ENCODE results near the gene PIGBOS1.
"Not testable (repeated sequence)": the region's sequence is repeated elsewhere in the genome, so short reads cannot be mapped to it uniquely, and the experiment has no call there.

Gene PIGBOS1

DNA sequence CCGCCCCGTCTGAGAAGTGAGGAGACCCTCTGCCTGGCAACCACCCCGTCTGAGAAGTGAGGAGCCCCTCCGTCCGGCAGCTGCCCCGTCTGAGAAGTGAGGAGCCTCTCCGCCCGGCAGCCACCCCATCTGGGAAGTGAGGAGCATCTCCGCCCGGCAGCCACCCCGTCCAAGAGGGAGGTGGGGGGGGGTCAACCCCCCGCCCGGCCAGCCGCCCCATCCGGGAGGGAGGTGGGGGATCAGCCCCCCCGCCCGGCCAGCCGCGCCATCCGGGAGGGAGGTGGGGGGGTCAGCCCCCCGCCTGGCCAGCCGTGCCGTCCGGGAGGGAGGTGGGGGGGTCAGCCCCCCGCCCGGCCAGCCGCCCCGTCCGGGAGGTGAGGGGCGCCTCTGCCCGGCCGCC, 16.1 kb downstream of the PIGBOS1 start:
- in situ Hi-C loops (cut with HindIII; ENCODE audit: low sequenced_read_pairs) = not testable (repeated sequence)

DNA sequence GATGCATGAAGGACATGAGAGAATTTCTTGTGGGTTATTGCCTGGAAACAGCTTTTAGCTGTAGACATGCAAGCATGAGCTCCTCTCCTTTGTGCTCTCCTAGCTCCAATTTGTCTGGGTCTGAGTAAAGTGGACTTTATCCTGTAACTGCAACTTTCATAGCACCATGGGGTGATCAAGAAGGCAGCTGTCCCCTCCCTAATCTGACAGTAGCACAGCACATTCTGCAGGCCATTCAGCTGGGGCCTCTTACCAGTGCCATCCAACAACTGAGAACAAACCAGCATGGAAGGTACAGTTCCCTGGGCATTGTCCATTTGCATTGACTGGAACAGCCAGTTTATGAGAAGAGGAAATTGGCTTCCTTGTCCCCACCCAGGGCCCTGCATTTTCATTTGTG, 21.6 kb downstream of the PIGBOS1 start:
- in situ Hi-C loops (cut with HindIII; ENCODE audit: low sequenced_read_pairs) = no loop called here

DNA sequence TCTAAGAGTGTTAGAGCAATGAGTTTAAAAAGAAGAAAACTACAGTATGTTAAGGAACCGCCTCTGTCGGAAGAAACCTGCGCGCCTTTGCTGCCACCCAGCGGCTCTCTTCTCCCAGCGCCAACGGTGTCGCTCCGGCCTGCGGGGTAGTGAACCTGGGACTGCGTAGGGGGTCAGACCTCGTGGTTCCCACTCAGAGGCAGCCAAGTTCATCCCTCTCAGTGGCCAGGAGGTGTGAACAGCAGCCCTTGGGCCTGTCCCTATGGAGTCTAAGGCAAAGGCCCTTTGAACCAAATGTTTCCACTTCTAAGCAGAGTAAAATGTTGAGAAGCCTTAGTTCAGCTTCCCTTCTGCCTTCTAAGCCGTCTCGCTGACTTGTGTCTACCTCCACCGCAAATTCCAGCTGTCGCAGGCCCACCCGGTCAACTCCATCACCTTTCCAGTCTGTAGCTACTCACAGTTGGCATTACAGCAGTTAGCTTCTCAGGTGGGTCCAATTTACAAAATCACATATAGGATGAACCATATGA, 28.3 kb downstream of the PIGBOS1 start:
- in situ Hi-C loops (cut with HindIII; ENCODE audit: low sequenced_read_pairs) = no loop called here

DNA sequence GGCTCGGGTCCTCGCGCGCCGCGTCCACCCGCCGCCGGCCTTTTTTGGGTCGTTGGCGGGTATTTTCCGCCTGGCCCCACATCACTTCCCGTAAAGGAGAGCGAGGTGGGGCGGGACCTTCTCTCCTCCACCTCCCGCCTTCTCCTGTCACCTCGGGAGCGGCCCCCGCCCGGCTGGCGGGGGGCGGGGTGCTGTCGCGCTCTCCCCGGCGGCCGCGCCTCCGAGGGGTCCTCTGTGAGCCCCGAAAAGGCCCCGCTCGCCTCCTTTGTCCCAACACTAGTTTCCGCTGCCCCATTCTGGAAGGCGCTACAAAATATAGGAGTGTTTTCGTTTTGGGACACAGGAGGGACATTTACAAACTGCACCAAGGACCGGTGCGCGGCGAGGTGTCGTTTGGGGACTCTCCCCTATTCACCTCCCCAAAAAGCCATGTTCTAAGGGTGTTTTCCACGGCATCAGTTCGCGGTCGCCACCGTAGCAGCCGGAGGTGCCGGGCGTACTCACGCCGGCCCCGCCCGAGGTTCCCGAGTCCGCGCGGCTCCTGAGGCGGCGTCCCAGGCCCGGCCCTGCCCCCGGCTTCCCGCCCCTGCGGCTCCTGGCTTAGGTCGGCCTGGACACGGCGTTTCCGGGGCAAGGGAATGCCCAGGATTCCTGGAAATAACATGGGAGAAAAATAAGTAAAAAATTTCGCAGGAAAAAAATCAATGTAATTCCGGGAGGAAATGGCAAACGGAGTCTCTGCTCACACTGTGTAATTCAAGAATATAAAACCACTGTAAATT, 29.0 kb downstream of the PIGBOS1 start, which contains the start of gene RAB27A:
RAB27A (minus strand) TSS at position 68 of the 782 bp plus-strand sequence. CDS start 54,879 bp downstream, outside the sequence.
- in situ Hi-C loops (cut with HindIII; ENCODE audit: low sequenced_read_pairs) = no loop called here

DNA sequence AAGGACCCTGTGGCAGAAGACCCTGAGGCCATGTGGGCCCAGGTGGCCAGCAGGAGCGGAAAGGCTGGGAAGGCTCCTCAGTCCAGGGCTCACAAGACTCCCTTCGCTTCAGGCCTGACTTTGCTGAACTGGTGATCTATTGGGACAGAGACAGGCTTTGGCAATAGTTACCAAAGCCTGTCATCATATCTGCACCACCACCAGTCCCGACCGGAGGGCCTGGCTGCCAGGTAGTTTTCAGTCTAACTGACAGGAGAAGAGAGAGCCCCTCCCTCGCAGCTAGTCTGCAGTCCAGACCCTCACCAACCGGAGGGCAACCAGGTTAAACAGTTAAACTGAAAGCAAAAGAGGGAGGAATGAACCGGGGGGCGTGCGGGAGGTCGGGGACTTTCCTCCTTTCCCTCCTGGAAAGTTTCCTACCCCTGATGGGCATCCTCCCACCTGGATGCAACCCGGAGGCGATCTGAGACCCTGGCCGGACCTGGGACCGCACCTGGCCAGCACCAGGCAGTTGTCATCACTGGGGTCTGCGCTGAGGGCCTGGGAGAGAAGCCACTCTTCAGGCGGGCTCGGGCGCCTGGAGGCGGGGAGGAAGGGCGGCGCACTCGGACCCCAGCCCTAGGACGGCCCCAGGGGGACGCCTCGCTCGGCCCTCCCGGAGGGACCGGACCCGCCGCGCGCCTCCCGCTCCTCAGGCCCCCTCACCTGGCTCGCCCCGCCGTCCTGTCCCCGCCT, 29.7 kb downstream of the PIGBOS1 start:
- in situ Hi-C loops (cut with HindIII; ENCODE audit: low sequenced_read_pairs) = no loop called here

DNA sequence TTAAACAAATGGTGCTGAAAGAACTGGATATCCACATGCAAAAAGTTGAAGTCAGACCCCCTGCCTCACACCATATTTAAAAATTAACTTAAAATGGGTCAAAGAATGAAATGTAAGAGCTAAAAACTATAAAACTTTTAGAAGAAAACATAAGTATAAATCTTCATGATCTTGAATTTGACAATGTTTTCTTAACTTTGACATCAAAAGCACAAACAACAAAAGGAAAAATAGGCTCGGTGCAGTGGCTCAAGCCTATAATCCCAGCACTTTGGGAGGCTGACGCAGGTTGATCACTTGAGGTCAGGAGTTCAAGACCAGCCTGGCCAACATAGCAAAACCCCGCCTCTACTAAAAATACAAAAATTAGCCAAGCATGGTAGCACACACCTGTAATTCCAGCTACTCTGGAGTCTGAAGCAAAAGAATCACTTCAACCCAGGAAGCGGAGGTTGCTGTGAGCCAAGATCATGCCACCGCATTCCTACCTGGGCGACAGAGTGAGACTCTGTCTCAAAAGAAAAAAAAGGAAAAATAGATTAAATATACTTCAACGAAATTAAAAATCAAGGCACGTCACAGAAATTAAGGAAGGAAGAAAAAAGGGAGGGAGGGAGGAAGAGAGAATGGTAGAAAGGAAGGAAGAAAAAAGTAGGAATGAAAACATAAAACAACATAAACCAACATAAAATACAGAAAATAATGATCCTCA, 30.8 kb downstream of the PIGBOS1 start:
- in situ Hi-C loops (cut with HindIII; ENCODE audit: low sequenced_read_pairs) = no loop called here

DNA sequence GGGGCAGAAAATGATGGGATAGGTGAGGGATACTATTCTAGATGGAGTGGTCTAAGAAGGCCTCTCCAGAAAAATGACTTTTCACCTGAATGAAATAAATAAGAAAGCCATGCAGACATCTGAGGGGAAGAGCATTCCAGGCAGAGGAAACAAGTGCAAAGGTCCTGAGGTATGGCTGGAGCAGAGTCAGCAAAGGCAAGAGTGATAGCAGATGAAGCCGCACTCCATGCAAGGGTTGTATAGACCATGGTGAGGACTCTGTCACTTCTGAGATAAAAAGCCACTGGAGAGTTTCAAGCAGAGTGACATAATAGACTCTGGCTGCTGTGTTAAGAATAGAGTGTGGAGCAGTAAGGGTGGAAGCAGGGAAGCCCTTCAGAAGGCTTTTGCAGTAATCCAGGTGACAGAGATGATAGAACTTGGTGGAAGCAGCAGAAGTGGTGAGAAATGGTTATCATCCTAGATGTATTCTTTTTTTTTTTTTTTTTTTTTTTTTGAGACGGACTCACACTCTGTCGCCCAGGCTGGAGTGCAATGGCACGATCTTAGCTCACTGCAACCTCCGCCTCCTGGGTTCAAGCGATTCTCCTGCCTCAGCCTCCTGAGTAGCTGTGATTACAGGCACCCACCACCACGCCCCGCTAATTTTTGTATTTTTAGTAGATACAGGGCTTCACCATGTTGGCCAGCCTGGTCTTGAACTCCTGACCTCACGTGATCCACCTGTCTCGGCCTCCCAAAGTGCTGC, 32.3 kb downstream of the PIGBOS1 start:
- in situ Hi-C loops (cut with HindIII; ENCODE audit: low sequenced_read_pairs) = not testable (repeated sequence)

DNA sequence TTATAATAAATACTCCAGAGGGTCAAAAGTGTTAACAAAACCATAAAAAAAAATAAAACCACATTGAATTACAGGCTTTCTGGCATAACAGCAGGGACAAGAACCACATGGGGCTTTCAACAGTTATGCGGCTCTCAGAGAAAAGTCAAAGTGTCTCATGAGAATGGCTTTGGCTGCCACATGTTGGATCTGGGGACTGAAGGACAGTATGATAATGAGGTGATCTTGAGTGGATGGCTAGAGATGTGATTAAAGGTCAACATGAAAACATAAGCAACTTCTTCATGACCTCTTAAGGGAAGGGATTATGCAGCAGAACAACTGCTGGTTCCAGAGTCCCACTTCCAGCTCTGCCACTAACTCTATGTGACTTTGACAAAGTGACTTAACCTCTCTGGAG, 34.5 kb downstream of the PIGBOS1 start:
- in situ Hi-C loops (cut with HindIII; ENCODE audit: low sequenced_read_pairs) = no loop called here

DNA sequence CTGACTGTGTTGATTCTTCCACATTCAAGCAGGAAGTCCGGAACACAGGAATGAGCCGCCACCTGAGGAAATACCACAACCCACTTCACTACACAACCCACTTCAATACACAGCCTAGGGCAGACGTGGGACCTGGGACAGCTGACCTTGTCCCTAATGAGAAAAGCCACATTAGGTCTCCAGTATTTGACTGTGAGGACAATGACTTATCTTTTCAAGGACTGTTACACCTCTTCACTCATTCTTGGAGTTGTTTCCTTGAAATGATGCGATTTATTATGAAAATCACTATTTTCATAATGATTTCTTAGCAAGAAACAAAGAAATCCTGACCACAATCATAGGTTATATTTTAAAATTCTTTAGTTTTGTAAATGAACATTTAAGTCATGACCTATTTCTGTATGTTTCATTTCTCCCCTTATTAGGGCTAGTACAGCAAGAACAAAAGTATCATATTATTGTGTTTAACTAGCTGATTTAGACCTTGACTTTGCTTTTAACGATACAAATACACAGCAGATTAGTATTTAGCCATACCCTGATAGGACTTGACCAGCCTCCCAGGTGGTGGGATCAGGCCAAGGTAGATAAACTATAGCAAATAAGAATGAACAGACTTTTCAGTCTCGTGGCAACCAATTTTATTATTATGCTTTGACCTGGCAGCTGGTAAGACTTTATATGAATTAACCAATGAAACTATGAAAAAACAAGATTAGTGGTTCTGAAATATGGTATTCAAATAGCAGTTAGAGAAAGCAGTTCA, 35.4 kb downstream of the PIGBOS1 start:
- in situ Hi-C loops (cut with HindIII; ENCODE audit: low sequenced_read_pairs) = no loop called here

DNA sequence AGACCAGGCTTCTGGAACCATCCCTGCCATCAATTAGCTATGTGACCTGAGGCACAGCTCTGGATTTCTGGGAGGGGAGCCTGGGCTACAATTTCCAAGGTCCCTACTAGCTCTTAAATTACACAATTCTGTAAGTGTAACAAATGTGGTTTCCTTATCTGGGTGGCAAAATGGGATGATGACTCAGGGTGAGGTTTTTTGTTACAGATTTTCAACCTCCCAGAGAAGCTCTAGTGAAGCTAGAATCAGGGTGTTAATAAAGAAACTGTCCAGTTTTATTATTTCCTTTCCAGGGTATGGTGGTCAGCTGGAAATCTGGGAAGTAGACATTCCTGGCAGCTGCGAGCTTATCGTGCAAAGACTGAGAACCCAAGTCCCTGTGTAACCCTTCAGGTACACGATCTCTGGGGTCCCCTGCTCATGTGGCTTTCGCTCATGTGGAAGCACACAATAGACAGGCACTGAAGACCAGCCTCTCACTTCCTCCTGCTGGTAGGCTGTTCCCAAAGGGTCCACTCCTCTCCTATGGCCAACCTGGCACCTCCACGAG, 36.6 kb downstream of the PIGBOS1 start:
- in situ Hi-C loops (cut with HindIII; ENCODE audit: low sequenced_read_pairs) = no loop called here

DNA sequence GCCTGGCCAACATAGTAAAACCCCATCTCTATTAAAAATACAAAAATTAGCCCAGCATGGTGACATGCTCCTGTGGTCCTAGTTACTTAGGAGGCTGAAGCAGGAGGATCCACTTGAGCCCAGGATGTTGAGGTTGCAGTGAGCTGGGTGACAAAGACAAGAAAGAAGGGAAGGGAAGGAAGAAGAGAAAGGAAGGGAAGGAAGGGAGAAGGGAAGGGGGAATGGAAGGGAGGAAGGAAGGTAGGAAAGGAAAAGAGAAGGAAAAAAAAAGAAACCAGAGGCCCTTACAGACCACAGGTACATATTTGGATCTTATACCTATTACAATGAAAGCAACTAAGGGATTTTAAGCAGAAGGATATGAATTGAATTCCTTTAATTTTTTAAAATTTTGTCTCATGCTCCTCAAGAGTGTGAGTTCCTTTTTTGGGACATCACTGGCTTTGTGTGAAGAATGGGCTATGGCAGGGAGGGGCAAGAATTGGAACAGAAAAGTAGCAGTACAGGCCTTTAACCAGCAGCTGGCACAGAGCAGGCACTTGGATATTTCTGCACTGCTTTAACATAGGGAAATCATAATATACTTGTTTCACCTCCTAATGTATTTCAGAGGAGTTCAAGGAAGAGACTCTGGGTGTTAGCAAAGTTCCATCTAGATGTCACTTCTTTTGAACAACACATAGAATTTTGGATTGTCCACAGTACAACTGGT, 37.2 kb downstream of the PIGBOS1 start:
- in situ Hi-C loops (cut with HindIII; ENCODE audit: low sequenced_read_pairs) = no loop called here

DNA sequence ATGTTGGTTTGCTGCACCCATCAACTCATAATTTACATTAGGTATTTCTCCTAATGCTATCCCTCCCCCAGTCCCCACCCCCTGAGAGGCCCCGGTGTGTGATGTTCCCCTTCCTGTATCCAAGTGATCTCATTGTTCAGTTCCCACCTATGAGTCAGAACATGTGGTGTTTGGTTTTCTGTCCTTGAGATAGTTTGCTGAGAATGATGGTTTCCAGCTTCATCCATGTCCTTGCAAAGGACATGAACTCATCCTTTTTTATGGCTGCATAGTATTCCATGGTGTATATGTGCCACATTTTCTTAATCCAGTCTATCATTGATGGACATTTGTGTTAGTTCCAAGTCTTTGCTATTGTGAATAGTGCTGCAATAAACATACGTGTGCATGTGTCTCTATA, 38.3 kb downstream of the PIGBOS1 start:
- in situ Hi-C loops (cut with HindIII; ENCODE audit: low sequenced_read_pairs) = not testable (repeated sequence)

DNA sequence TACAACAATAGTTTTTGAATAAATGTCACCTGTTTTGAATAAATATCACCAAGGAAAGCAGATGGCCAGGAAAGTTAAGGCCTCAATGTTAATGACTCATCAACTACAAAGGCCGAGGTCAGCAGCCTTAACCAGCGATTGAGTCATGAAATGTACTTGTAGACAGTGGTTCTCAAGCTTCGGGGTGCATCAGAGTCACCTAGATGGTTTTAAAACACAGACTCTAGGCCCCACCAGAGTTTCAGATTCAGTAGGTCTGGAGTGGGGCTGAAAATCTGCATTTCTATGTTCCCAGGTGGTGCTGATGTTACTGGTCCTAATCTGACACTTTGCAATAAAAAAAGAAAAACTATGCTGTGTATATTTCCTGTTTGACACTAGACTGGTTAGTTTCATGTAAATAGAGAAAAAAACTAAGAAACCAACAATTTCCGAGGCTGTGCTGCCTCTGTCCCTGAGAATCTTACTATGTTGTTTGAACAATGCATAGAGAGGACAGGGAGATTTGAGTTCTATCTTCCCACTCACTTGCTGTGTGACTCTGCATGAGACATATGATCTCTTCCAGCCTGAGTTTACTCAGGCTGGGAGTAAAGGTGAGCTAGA, 39.1 kb downstream of the PIGBOS1 start:
- in situ Hi-C loops (cut with HindIII; ENCODE audit: low sequenced_read_pairs) = loop anchor here (5.0 kb wide), 1 partner anchor 53 kb away; no protein-coding TSS in a partner anchor

DNA sequence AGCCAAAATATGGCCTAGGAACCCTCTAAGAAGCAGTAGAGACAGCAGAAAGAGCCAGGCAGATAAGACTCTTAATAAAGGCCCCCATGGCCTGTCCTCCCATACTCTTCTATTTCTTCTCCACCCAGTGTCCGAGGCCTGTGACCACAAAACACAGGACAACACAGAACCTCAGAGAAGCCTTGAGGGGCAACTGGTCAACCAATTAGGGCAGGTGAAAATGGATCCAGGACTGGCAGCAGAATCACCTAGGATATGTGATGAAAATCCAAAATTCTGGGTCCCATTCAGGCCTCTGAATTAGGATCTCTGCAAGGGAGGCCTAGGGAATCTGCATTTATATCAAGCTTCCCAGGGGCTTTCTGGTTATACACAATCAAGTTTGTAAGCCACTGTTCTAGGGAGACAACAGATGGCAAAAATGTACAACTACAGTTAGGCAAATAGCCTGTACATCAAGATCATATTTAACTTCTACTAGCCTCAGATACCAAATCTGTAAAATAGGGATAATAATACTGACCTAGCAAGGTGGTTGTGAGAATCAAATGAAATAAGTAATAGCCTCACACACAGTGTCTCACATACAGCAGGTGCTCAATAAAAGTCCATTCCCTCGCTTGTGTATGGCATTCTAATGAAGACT, 39.7 kb downstream of the PIGBOS1 start:
- in situ Hi-C loops (cut with HindIII; ENCODE audit: low sequenced_read_pairs) = loop anchor here (5.0 kb wide), 1 partner anchor 52 kb away; no protein-coding TSS in a partner anchor

DNA sequence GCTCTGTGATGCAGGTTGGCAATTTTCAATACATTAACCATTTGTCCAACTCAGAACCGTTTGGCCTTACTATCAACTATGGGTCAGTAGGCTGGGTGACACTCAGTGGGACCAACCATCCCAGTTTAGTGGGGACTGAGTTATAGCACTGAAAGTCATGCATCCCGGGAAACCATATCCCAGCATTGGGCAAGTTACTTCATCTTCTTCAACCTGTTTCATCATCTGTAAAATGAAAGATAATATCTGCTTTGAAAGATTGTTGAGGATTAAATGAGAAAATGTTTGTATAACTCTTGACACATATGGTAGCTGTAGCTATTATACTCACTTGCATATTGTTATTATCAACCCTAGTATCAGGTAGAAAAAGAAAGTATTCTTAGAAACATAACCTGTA, 41.2 kb downstream of the PIGBOS1 start:
- in situ Hi-C loops (cut with HindIII; ENCODE audit: low sequenced_read_pairs) = loop anchor here (5.0 kb wide), 1 partner anchor 50 kb away; no protein-coding TSS in a partner anchor

DNA sequence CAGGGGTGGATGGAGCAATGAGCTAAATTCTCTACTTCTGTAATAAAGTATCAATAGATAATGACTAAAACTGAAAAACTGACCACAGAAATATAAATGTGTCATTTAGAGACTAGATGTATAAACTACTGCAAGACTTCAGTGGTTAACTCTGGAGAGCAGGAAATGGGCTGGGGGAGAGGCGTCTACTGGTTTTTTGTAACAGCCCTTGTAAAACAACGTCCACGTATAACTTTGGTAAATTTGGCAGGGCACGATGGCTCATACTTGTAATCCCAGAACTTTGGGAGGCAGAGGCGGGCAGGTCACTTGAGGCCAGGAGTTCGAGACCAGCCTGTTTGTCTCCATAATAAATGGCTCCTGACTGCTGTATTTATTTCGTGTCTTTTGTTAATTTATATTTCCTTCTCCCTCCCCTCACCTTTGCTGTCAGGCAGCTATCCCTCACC, 41.8 kb downstream of the PIGBOS1 start:
- in situ Hi-C loops (cut with HindIII; ENCODE audit: low sequenced_read_pairs) = loop anchor here (5.0 kb wide), 1 partner anchor 50 kb away; no protein-coding TSS in a partner anchor

DNA sequence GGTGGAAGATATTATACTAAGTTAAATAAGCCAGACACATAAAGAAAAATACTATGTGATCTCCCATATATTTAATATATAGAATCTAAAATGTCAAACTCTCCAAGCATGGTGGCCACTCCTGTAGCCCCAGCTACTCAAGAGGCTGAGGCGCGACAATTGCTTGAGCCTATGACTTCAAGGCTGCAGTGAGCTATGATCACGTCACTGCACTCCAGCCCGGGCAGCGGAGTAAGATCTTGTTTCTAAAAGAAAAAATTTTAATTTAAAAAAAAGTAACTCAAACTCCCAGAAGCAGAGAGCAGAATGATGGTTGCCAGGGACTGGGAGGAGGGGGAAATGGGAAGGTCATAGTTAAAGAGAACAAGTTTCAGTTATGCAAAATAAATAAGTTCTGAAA, 42.6 kb downstream of the PIGBOS1 start:
- in situ Hi-C loops (cut with HindIII; ENCODE audit: low sequenced_read_pairs) = loop anchor here (5.0 kb wide), 1 partner anchor 49 kb away; no protein-coding TSS in a partner anchor

DNA sequence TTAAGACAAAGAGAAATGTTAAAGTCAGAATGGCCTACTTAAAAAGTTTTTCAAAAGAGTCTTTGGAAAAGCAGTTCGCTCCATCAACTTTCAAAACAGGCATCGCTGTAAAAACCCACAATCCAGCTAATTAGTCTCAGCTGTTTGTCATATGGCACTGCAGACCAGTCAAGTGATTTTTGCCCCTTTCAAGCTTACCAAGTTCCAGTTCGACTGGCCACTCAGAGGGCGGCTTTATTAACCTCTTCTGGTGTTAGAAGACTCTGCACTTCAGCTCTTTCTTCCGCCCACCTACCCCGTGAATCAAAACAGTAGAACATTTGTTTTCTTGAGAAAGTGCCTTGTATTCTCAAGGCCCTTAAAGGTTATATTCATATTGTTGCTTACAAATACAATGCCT, 48.6 kb downstream of the PIGBOS1 start:
- in situ Hi-C loops (cut with HindIII; ENCODE audit: low sequenced_read_pairs) = no loop called here

Measured in endothelial cell of hepatic sinusoid (primary cell).